SK-MEL-5 (cell line): ENCODE results near the gene HLA-C. TPM values are rescaled to one million over a fixed set of nuclear protein-coding genes. Genes with fewer than 3 reads are reported as not detected.
"Not testable (repeated sequence)": the region's sequence is repeated elsewhere in the genome, so short reads cannot be mapped to it uniquely, and the experiment has no call there.

Source experiments
- DNase-seq: peaks from one replicate; pipeline ENCODE4 v3.0.0-alpha.2; 2016; ENCODE audit warnings: low read depth, low spot score
- in situ Hi-C: cut with HindIII; loops from 2 replicates; pipeline ENCODE4 v1.10.0; 2016; ENCODE audit warnings: low sequenced_read_pairs, high pct_unique_total_duplicates, low pct_unique_long_range_greater_than_20kb
- small RNA-seq, 2 experiments: library from RNA; depleted of rRNA; stranded (forward); fragments of <200 nt; gene quantifications; one replicate each; pipeline ENCODE3, GENCODE V24; 2014
- total RNA-seq: library from RNA; depleted of rRNA; stranded (reverse); fragments of >200 nt; shearing (Covaris generic); gene quantifications from 2 replicates; pipeline ENCODE4 v1.2.3, GENCODE V29; 2014; rRNA removed

The HLA-C gene
- total RNA-seq, 1 experiment from 2014 or later, result 136 TPM

DNA sequence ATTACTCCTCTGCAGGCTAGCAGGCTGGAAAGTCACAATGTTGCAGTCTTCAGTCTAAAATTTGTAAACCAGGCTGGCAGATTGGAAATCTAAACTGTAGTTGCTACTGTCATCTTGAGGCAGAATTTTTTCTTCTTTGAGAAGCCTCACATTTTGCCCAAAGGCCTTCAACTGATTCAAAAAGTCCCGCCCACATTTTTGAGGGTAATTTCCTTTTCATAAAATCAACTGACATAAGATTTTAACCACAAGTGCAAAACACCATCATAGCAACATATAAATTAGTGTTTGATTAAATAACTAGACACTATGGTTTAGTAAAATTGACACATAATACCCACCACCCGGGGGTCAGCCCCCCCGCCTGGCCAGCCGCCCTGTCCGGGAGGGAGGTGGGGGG is 28.4 kb downstream of the HLA-C start:
- in situ Hi-C loops, result loop anchor here (25.0 kb wide), 1 partner anchor 94 kb away; no protein-coding TSS in a partner anchor
- no peak for DNase-seq

DNA sequence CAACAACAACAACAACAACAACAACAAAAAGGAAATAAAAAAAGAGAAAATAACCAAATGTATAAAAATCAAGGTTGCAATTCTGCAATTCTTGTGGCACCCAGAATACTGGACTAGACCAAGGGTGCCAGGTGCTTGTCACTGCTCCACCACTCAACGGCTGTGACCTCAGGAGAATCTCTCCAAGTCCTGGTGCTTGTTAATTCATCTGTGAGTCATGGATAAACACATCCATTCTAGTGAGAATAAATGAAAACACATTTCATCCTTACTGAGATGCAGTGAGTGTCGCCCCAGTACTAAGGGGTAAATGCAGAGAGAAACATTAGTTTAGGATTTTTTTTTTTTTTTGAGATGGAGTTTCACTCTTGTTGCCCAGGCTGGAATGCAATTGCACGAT is 32.0 kb downstream of the HLA-C start:
- in situ Hi-C loops, result loop anchor here (25.0 kb wide), 1 partner anchor 97 kb away; no protein-coding TSS in a partner anchor
- no peak for DNase-seq

DNA sequence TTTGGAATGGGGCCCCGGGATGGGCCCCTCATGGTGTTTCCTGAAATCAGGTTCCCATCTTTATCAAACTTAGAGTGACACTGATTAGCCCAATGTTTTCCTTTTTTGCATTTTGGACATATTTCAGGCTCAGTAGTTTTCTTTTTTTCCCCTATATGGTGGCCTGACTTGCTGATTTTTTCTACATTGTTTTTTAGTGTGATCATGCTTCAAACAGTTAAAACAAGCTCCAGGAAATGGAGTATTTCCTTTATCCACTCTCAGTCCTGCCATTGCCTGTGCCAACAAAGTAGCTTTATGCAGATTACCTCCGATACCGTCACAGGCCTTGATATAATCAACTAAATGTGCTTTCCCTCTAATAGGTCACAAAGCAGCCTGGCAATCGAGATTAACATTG is 37.8 kb downstream of the HLA-C start:
- in situ Hi-C loops, result loop anchor here (25.0 kb wide), 1 partner anchor 103 kb away; no protein-coding TSS in a partner anchor
- not testable (repeated sequence) for DNase-seq

DNA sequence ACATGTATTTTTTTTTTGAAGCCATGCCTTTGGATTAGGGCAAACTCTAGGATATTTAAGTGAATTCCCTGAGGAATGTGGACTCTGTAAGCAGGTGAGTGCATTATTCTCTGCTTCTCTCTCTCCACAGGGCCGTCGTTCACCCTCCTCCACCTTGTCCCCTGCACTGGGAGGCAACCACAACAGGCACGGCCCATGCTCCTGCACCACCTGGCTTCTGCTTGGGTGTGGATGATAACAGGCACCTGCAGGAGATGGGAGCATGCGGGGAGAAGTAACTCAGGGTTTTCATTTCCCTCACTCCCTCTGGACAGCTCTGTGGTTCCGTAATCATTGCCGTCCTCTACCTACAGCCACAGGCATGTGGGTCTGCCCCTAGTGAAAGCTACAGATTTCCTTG is 43.4 kb downstream of the HLA-C start:
- in situ Hi-C loops, result loop anchor here (25.0 kb wide), 1 partner anchor 109 kb away; no protein-coding TSS in a partner anchor
- DNase-seq, result no peak

DNA sequence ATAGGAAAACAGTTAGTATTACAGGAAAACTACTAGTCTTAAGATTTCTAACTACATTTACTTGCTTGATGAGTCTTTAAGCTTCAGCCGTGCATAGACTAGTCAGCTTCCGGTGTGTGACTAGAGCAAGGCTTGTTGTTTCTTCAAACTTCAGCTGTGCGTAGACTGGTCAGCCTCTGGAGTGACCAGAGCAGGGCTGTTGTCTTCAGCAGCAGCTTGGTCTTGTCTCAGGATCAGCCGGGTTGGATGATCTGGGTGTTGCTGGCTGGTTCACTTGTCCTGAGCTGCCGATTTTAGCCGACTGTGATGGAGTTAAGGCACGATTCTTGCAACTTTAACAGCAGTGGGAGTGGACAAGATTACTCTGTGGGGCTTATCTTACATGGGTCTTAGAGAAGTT is 44.7 kb downstream of the HLA-C start:
- in situ Hi-C loops, result loop anchor here (25.0 kb wide), 1 partner anchor 110 kb away; no protein-coding TSS in a partner anchor

DNA sequence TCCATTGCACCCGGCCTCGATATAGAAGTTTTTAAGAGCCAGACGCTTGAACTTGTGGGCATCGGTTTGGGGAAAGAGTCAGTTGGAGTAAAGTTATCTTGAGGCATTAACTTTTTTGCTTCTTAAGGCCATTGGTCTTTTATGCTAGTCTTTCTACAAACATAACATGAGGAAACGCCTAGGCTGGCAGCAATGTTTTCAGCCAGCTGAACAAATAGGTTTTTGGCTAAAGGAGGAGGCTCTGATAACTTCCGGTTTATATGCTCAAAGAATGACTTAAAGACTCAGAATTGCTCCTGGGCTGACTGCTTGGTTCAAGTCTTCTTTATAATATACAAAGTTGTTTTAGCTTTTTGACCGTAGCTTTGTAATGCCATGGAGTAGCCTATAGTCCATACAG is 46.2 kb downstream of the HLA-C start:
- in situ Hi-C loops, result loop anchor here (25.0 kb wide), 1 partner anchor 112 kb away; no protein-coding TSS in a partner anchor

More for the DNA sequence above, 44.7 kb downstream of the HLA-C start:
- DNase-seq, result no peak

DNA sequence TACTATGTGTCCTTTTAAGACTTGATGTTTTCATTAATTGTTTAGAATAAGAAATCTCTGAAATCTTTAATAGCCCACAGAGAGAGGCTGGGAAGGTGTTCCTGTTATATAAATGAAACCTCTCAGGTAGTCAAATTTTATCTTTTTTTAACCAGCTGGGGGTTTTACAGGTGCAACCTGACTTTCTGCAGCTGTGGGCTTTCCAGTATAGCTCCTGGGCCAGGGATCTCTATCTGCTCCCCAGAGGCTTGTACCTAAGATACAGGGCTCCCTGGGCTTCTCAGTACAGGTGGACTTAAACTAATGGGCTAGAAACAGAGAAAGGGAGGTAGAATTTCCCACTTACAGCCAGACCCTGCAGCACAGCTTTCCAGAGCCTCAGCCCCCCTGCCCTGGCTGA is 49.4 kb downstream of the HLA-C start:
- in situ Hi-C loops, result no loop called here
- no peak for DNase-seq

More for the DNA sequence above, 46.2 kb downstream of the HLA-C start:
- no peak for DNase-seq

Small RNA genes lying within 50 kb of the gene (small RNA-seq; reads per million reads assigned to genes)
- gene AL662844.1, result 0 reads per million in 2 experiments

Other genes starting within 250 kb of the HLA-C start
- not detected in 2 replicates for gene C6orf15, start 159.5 kb downstream of the HLA-C start, total RNA-seq
- not detected in 2 replicates for gene PSORS1C1, start 157.3 kb downstream of the HLA-C start, total RNA-seq
- gene CDSN, start 151.6 kb downstream of the HLA-C start, total RNA-seq, result not detected in 2 replicates
- gene PSORS1C2, start 133.0 kb downstream of the HLA-C start, total RNA-seq, result not detected in 2 replicates
- gene CCHCR1, start 114.3 kb downstream of the HLA-C start, total RNA-seq, result 12.0 and 13.4 TPM in 2 replicates
- gene TCF19, start 113.5 kb downstream of the HLA-C start, total RNA-seq, result 14.3 and 16.1 TPM in 2 replicates
- gene POU5F1, start 101.4 kb downstream of the HLA-C start, total RNA-seq, result not detected in 2 replicates
- 179 and 192 TPM in 2 replicates for gene HLA-B, start 85.1 kb upstream of the HLA-C start, total RNA-seq
- gene MICA, start 131.5 kb upstream of the HLA-C start, total RNA-seq, result 71.5 and 77.4 TPM in 2 replicates
- 4.9 and 7.0 TPM in 2 replicates for gene MICB, start 226.1 kb upstream of the HLA-C start, total RNA-seq